ENCODE results near the gene EPPIN. TPM values are rescaled to one million over a fixed set of nuclear protein-coding genes. Genes with fewer than 3 reads are reported as not detected.

The EPPIN gene
- not detected for total RNA-seq

DNA sequence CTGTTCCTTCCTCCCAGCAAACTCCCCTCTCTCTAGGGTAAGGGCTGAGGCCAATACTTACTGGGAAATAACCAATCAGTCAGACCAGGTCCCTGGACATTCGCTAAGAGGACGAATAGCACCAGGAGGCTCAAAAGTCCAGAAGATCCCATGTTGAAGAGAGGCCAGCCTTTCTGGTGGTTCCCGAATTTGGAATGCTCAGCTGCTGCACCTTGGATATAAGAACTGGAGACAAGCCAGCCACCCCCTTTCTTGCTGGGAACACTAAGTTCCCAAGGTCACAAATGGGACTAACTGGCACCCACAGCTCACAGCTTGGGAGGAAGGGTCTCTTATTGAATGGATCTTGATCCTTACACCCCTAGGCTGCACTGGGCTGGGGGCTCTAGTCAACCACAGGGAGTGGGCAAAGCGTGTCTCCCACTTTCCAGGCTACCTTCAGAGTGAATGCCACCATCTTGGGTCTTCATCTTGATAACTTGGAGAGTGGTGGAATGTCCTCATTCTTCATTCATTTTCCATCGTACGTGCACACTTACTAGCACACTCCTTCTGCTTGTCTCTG, at the start of gene EPPIN:
Gene EPPIN, minus strand, starts transcription at position 196 of the 565 bp plus-strand sequence. Its CDS starts 44 bp downstream, at position 152.

DNA sequence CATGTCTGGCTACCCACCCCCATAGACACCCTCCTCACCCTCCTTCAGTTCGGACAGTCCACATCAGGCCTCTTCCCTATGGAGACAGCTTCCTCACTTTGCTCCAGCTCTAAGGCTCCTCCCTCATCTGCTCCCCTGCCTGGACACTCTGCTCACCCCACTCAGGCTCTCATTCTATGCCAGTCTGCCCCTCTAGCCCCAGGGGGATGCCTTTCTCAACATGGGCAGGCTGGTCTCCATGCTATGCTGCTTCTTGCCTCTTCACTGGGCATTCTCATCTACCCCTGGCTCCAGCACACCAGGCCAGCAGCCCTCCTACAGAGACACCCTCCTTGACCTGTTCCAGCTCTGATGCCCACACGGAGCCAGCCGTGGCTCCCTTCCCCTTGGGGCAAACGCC, 32.0 kb upstream of the EPPIN start, which contains the start of gene WFDC8:
Gene WFDC8, minus strand, starts transcription at position 101 of the 400 bp plus-strand sequence. Its CDS starts 37 bp downstream, at position 64.

DNA sequence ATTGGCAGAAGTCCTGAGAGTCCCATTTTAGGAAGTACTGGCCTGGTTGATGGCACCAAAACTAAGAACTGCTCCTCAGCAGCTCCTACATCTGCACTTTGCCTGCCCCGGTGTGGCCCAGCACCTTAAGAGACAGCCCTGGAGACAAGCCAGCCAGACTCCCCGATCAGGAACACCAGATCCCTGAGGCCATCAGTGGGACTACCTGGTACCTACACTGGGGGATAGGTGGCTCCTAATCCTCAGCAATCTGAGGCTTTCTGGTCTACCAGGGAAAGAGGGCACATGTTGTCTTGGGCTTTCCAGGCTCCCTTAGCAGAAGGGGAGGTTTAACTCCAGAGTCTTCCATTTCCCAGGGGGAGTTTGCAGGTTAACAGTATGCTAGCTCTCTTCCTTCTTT, 7.8 kb downstream of the EPPIN start, which contains the start of gene WFDC6:
Gene WFDC6, minus strand, starts transcription at position 101 of the 400 bp plus-strand sequence. Its CDS starts 75 bp downstream, at position 26.

DNA sequence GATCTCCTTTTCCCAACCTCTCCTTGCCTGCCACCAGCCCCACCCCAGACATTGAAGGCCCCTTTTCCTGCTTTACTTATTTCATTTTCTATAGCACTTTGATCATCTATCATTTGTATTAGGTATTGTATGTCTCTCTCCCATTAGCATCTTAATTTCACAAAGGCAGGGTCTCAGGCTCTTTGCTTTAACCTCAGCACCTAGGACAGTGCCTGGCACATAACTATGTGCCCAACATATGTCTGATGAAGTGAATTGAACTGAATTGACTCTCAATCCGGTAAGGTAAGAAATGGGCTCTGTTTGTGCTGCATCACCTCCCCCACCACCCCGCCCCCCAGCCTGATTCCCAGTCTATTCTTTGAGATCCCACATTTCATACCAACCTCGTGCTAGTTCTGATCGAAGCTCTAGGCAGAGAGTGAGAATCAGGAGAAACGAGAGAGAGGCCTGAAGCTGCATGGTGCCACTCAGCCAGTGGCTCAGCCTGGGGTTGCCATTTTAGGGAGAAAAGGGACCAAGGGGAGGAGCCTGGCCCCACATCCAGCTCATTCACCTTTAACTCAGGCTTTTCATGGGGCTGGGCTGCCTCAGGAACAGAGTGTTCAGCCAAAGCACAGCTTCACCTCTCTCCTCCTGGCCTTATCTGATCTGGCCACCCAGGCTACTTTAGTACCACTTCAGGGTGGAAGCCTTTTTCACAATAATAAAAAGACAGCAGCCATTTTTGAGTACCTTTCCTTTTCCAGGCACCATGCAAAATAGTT, 31.9 kb downstream of the EPPIN start, which contains the start of gene SPINT3:
Gene SPINT3, minus strand, starts transcription at position 476 of the 767 bp plus-strand sequence. Its CDS starts 14 bp downstream, at position 462.

Small RNA genes within 50 kb of the gene (small RNA-seq; reads per million reads assigned to genes)
- not detected for gene AL031663.1
- not detected for gene HSPD1P21
- gene RNA5SP485 = not detected

Other genes starting within 250 kb of the EPPIN start
- not detected for gene RBPJL, start 240.6 kb downstream of the EPPIN start, total RNA-seq
- 4.8 TPM for gene MATN4, start 239.1 kb downstream of the EPPIN start, total RNA-seq
- gene SDC4, start 199.0 kb downstream of the EPPIN start, total RNA-seq = 5.3 TPM
- gene SYS1, start 184.2 kb downstream of the EPPIN start, total RNA-seq = 39.4 TPM
- not detected for gene TP53TG5, start 169.1 kb downstream of the EPPIN start, total RNA-seq
- 15.9 TPM for gene DBNDD2, start 139.1 kb downstream of the EPPIN start, total RNA-seq
- gene PIGT, start 131.3 kb downstream of the EPPIN start, total RNA-seq = 25.8 TPM
- gene WFDC2, start 77.6 kb downstream of the EPPIN start, total RNA-seq = 9.0 TPM
- gene SPINT3, start 31.8 kb downstream of the EPPIN start, total RNA-seq = not detected
- gene WFDC6, start 7.9 kb downstream of the EPPIN start, total RNA-seq = not detected
- gene WFDC8, start 31.9 kb upstream of the EPPIN start, total RNA-seq = not detected
- not detected for gene WFDC10A, start 82.3 kb upstream of the EPPIN start, total RNA-seq
- not detected for gene WFDC9, start 83.9 kb upstream of the EPPIN start, total RNA-seq
- not detected for gene WFDC11, start 122.8 kb upstream of the EPPIN start, total RNA-seq
- gene WFDC13, start 154.6 kb upstream of the EPPIN start, total RNA-seq = not detected
- not detected for gene WFDC10B, start 157.6 kb upstream of the EPPIN start, total RNA-seq
- gene SPINT4, start 174.9 kb upstream of the EPPIN start, total RNA-seq = not detected
- 0.69 TPM for gene WFDC3, start 244.5 kb upstream of the EPPIN start, total RNA-seq
- gene DNTTIP1, start 244.6 kb upstream of the EPPIN start, total RNA-seq = 12.5 TPM

Measured in diencephalon (tissue), 1 donor.